Cardiac fibroblast (primary cell): ENCODE results near the gene R3HDM2.
A peak's percentile ranks its signal among the peaks of the same experiment; 100 is the strongest.
"Not testable (repeated sequence)": the region's sequence is repeated elsewhere in the genome, so short reads cannot be mapped to it uniquely, and the experiment has no call there.

Source experiments
- DNase-seq, 2 donors: peaks; one replicate each; pipeline versions ENCODE4 v3.0.0 to v3.0.0-alpha.2; 2010; ENCODE audit warnings: low read depth in 2 of 2
- H3K4me3 ChIP-seq, 2 donors: replicated peaks in 1 of 2; 1 replicate in 1 of 2; 2 replicates in 1 of 2; pipeline ENCODE4 v1.5.1; 2011; ENCODE audit warnings: low read depth in 2 of 2, low read length in 2 of 2, mild to moderate bottlenecking in 2 of 2, moderate library complexity in 1 of 2
- TF ChIP-seq, protein P1 (sequence below): IDR thresholded peaks from one replicate; pipeline ENCODE4 v1.5.1; 2011; ENCODE audit warnings: low read depth, mild to moderate bottlenecking, low read length, inconsistent platforms

The R3HDM2 gene

DNA sequence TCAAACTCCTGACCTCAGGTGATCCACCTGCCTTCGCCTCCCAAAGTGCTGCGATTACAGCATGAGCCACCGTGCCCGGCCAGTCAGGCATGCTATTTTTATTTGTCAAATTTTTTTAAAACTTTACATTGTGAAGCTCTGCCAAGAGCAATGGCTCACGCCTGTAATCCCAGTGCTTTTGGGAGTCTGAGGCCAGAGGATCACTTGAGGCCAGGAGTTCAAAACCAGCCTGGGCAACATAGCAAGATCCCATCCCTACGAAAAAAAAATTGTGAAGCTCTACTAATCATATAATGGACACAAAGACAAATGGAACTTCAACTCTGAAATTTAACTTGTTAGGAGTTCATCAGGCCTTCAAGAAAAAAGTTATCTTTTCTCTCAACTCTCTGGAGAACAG, 1.9 kb downstream of the R3HDM2 start:
- no peak overlapping the region for H3K4me3 ChIP-seq
- DNase-seq = no peak
- TF ChIP-seq, protein P1, sequence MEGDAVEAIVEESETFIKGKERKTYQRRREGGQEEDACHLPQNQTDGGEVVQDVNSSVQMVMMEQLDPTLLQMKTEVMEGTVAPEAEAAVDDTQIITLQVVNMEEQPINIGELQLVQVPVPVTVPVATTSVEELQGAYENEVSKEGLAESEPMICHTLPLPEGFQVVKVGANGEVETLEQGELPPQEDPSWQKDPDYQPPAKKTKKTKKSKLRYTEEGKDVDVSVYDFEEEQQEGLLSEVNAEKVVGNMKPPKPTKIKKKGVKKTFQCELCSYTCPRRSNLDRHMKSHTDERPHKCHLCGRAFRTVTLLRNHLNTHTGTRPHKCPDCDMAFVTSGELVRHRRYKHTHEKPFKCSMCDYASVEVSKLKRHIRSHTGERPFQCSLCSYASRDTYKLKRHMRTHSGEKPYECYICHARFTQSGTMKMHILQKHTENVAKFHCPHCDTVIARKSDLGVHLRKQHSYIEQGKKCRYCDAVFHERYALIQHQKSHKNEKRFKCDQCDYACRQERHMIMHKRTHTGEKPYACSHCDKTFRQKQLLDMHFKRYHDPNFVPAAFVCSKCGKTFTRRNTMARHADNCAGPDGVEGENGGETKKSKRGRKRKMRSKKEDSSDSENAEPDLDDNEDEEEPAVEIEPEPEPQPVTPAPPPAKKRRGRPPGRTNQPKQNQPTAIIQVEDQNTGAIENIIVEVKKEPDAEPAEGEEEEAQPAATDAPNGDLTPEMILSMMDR = no peak

DNA sequence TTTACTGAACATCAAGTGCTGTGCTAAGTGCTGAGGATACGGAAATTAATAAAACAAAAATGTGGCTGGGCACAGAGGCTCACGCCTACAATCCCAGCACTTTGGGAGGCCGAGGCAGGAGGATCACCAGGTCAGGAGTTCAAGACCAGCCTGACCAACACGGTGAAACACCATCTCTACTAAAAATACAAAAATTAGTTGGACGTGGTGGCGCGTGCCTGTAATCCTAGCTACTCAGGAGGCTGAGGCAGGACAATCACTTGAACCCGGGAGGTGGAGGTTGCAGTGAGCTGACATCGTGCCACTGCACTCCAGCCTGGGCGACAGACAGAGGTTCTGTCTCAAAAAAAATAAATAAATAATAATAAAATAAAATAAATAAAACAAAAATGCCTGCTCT, 3.9 kb downstream of the R3HDM2 start:
- H3K4me3 ChIP-seq, DNase-seq: not testable (repeated sequence)

DNA sequence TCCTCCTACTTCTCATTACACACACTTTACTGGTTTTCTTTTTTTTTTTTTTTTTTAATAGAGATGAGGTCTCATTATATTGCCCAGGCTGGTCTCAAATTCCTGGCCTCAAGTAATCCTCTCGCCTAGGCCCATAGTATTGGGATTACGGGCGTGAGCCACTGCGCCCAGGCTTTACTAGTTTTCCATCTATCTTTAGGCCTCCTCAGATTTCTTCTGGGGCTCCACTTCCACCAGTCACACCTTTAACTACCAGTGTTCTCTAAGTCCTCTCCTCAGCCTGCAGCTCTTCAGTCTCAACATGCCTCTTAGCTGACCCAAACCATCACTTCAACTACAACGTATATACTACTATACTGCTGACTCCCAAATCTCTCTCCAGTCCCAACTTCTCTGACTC, 10.4 kb downstream of the R3HDM2 start:
- no peak for DNase-seq
- TF ChIP-seq, protein P1 = no peak
- no peak overlapping the region for H3K4me3 ChIP-seq

DNA sequence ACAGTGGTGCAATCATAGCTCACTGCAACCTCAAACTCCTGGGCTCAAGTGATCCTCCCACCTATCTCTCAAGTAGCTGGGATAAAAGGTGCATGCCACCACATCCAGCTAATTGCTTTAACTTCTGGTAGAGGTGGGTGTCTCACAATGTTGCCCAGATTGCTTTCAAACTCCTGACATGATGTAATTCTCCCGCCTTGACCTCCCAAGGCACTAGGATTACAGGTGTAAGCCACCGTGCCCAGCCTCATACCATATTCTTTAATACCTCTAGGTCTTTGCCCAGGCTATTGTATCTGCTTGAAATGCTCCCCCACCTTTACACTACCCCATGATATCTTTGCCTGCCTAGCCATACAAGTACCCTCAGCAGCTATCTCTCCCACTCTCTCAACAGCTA, 11.3 kb downstream of the R3HDM2 start:
- TF ChIP-seq, protein P1 = no peak
- DNase-seq = no peak
- no peak overlapping the region for H3K4me3 ChIP-seq

DNA sequence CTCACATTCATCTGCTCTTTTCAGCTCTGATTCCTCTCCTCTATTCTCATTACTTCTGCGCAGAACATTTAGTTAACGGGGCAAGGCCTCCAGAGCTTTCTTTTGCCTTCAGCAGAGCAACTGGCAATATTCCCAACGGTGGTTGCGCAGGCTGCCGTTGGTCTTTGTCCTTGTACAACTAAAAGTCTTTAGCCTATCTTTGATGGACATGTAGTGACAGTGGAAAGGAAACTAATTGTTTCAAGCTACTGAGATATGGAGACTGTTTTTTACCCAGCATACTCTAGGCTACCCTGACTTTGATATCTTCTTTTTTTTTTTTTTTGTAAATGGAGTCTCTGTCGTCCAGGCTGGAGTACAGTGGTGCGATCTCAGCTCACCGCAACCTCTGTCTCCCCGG, 12.6 kb downstream of the R3HDM2 start:
- TF ChIP-seq, protein P1 = no peak
- DNase-seq = no peak
- no peak overlapping the region for H3K4me3 ChIP-seq

- TF ChIP-seq, protein P1 = no peak
Observed at GRCh38 chr12:57416039-57416996, 14.5 kb downstream of the R3HDM2 start.

DNA sequence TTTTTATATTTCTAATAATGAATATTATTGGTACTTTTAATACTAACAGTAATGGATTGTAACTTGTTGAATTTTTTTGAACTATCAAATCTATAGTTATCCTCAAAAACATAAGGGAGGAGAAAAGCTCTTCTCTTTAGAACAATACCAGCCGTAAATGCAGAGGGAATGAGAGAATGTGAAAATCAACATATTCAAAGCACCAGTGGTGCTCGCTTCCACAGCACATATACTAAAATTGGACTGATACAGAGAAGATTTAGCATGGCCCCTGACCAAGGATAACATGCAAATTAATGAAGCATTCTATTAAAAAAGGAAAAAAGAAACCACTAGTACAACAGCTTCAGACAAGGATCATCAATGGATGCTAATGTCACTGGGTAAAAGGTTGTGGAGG, 15.8 kb downstream of the R3HDM2 start:
- TF ChIP-seq, protein P1 = no peak
- no peak for DNase-seq
- no peak overlapping the region for H3K4me3 ChIP-seq

More at GRCh38 chr12:57416039-57416996, 14.5 kb downstream of the R3HDM2 start:
- DNase-seq = peak in 1 of 2 donors; percentile 48
- no peak overlapping the region for H3K4me3 ChIP-seq

DNA sequence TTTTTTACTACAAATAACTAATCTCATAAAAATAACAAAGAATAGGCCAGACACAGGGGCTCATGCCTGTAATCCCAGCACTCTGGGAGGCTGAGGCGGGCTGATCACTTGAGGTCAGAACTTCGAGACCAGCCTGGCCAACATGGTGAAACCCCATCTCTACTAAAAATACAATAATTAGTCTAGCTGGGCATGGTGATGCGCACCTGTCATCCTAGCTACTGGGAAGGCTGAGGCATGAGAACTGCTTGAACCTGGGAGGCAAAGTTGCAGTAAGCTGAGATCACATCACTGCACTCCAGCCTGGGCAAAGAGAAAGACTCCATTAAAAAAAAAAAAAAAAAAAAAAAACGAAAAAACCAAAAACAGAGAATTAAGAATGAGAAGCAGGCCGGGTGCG, 16.7 kb downstream of the R3HDM2 start:
- not testable (repeated sequence) for DNase-seq, H3K4me3 ChIP-seq
